GM10248 (cell line): ENCODE measurements around the gene UCN2.

ENCODE experiments used
- CTCF ChIA-PET: fragments of 300-600 bp; sonication (Branson Sonifier 250); formaldehyde crosslinking; extraction: SDS; loops from one replicate; lab custom pipeline; 2021; ENCODE audit warnings: antibody characterized with exemption; lab: Yijun Ruan, JAX
- POLR2A ChIA-PET: fragments of 350-650 bp; sonication (Branson Sonifier 250); formaldehyde crosslinking; extraction: SDS; loops from one replicate; lab custom pipeline; 2020; ENCODE audit warnings: antibody characterized with exemption; lab: Yijun Ruan, JAX
- DNase-seq: peaks from one replicate; pipeline ENCODE4 v3.0.0; 2012; ENCODE audit errors: extremely low spot score
- TF ChIP-seq, protein P1 (sequence below): IDR thresholded peaks from 2 replicates; pipeline ENCODE4 v1.5.1; 2012; ENCODE audit warnings: mild to moderate bottlenecking, low read depth; ENCODE audit errors: extremely low read depth, missing control alignments, control extremely low read depth

The UCN2 gene

DNA sequence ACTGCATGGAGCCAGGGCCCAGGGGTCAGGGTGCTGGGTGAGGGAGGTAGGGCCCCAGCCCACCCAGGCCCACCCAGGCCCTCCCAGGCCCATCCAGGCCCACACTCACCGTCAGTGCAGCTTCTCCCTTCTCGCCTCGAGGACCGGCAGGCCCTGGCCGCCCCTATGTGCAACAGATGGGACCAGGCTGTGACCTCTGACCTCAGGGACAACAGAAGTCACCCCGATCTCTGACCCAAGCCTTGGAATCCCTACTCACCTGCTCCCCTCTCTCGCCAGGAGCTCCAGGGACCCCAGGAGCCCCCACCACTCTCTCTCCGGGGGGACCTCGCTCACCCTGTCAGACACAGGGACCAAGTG, 2.8 kb upstream of the UCN2 start:
- TF ChIP-seq, protein P1, sequence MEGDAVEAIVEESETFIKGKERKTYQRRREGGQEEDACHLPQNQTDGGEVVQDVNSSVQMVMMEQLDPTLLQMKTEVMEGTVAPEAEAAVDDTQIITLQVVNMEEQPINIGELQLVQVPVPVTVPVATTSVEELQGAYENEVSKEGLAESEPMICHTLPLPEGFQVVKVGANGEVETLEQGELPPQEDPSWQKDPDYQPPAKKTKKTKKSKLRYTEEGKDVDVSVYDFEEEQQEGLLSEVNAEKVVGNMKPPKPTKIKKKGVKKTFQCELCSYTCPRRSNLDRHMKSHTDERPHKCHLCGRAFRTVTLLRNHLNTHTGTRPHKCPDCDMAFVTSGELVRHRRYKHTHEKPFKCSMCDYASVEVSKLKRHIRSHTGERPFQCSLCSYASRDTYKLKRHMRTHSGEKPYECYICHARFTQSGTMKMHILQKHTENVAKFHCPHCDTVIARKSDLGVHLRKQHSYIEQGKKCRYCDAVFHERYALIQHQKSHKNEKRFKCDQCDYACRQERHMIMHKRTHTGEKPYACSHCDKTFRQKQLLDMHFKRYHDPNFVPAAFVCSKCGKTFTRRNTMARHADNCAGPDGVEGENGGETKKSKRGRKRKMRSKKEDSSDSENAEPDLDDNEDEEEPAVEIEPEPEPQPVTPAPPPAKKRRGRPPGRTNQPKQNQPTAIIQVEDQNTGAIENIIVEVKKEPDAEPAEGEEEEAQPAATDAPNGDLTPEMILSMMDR, result no peak
- no peak for DNase-seq
- POLR2A ChIA-PET, result no interaction called here
- CTCF ChIA-PET, result interaction anchor here (1.0 to 1.8 kb wide), 3 partner anchors 8 to 130 kb away, joined by 3 to 11 read pairs (median 8); partner anchors contain the start of gene SLC26A6

DNA sequence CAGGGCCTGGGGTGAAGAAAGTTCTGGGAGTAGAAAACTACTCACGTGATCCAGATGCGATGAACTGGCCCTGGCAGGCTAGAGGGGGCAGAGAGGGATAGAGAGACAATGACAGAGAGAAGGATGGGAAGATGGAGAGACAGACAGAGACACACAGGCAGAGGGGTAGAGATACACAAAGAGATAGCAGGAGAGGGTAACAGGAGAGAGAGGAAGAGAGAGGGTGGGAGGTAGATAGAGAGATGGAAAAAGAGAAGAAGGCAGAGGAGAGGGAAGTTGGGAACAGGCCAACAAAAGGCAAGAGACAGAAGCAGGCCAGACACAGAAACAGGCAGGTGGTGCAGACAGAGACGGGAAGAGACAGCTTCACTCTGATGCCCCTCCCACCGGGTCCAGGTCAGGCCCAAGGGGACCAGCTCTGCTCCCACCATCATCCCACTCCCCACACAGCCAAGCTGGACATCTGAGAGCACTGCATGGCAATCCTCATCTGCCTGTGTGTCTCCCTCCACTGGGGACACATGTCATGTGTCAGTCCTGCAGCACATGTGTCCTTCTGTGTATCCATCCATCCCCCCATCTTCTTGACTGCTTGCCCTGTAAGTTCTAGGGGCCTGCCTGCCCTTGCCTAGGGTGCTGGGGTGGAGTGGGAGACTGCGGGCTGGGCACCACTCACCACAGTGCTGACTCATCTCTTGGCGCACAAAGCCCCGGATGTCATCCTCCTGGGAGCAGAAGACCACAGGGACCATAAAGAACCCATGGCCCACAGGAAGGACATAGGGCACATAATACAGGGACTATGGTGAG, 2.2 kb upstream of the UCN2 start:
- DNase-seq, result no peak
- ChIA-PET CTCF (interaction anchor here (1.0 to 1.8 kb wide), 3 partner anchors 8 to 130 kb away, joined by 3 to 11 read pairs (median 8); partner anchors contain the start of gene SLC26A6), POLR2A (no interaction called here)
- TF ChIP-seq, protein P1, result no peak

DNA sequence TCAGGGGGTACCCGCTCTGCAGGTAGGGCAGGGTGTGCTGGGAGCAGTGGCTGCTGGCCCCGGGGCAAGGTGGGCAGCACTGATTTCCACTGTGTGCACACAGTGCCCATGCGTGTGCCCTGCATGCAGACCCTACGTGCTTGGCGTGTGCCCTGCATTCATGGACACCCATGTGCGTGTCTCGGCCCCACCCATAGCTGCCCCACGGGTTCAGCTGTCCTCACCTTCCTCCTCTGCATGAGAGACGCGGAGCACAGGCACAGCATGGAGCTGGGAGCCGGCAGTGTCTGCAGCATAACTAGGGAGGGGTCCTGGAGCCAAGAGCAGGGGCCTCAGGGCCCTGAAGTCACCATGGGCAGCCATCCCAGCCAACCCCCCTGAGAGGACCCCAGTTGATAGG, 1.6 kb upstream of the UCN2 start:
- DNase-seq, result no peak
- TF ChIP-seq, protein P1, result no peak
- POLR2A ChIA-PET, result no interaction called here
- CTCF ChIA-PET, result no interaction called here

GRCh38 chr3:48564667-48565066, 1.1 kb upstream of the UCN2 start:
- ChIA-PET CTCF (no interaction called here), POLR2A (no interaction called here)
- no peak for DNase-seq
- TF ChIP-seq, protein P1, result no peak

DNA sequence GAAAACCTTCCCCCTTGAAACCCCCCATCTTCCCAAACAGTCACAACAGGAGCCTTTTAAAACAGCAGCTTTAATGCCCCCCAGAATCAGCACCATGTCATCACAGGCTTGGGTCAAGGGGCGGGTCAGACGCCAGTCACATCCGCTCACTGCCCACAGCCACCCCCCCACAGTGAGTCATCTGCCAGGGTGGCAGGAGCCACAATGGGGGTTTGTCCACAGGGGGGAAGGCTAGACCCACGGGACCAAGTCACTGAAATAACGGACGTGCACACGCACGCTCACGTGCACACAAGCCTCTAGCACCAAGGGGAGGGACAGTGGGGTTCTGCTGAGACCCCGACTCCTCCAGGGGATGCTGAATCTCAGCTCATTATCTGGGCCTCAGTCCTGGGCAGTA, 441 bp upstream of the UCN2 start:
- CTCF ChIA-PET, result interaction anchor here (1.1 to 1.3 kb wide), 2 partner anchors 128 to 156 kb away, joined by 3 to 4 read pairs; no protein-coding TSS in a partner anchor
- POLR2A ChIA-PET, result interaction anchor here (0.6 kb wide), 1 partner anchor 443 kb away, joined by 3 read pairs; the partner anchor contains the start of gene WDR6
- TF ChIP-seq, protein P1, result no peak
- DNase-seq, result no peak

DNA sequence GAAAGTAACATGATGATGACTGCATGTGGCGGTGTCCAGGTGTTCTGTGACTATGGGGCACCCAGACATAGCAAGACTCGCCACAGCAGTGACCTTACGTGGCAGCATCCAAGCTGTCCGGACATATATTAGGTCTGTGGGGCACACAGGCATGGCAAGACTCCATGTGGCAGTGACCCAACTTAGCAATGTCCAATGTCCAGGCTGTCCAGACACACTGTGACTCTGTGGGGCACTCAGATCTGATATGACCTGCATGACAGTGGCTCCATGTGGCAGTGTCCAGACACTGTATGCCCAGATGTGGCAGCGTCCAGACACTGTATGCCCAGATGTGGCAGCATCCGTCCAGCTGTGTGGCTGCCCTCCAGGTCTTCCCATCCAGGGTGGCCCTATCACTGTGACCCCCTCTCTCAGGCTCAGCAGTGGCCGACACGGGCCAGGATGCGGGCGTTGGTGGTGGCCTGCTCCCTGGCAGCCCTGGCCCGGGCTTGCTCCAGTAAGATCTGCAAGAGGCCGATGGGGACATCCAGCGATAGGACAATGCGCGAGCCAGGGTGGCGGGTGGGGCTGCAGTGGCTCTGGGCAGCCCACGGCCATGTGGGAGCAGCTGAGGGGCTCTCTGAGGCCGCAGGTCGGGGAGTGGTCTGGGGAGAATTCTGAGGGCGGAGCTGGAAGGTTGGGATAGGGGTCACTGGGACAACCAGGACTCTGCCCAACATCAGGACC, 1.1 kb downstream of the UCN2 start:
- CTCF ChIA-PET, result interaction anchor here (1.0 to 2.5 kb wide), 5 partner anchors 13 to 155 kb away, joined by 3 to 8 read pairs (median 4); partner anchors contain the start of gene SLC26A6
- TF ChIP-seq, protein P1, result no peak
- POLR2A ChIA-PET, result no interaction called here
- no peak for DNase-seq
